GM19023 (cell line): ENCODE results near the gene SLC16A8.

ENCODE experiments used
- ATAC-seq: cut with Tn5 transposase; IDR thresholded peaks from one replicate; pipeline ENCODE4 v1.9.1; 2021; ENCODE audit warnings: mild to moderate bottlenecking, moderate library complexity; ENCODE audit not compliant: unreplicated experiment

SLC16A8 gene

GRCh38 chr22:38031491-38031890 is 52.5 kb downstream of the SLC16A8 start:
- no peak for ATAC-seq

- no peak for ATAC-seq
Measured at GRCh38 chr22:38030311-38031133, 53.5 kb downstream of the SLC16A8 start.

GRCh38 chr22:38029901-38030300 is 54.1 kb downstream of the SLC16A8 start:
- ATAC-seq, result no peak

- no peak for ATAC-seq
Measured at GRCh38 chr22:38029370-38029769, 54.6 kb downstream of the SLC16A8 start.

- no peak for ATAC-seq
Measured at GRCh38 chr22:38028344-38029130, 55.4 kb downstream of the SLC16A8 start.
